GM18505 (cell line): ENCODE data around the gene CALN1.

ENCODE experiments used
- ATAC-seq: cut with Tn5 transposase; IDR thresholded peaks from one replicate; pipeline ENCODE4 v1.9.1; 2021; ENCODE audit not compliant: unreplicated experiment
- POLR2A ChIP-seq: IDR thresholded peaks from 4 replicates; pipeline ENCODE4 v1.6.1; 2011; ENCODE audit warnings: borderline replicate concordance; ENCODE audit not compliant: insufficient read depth, insufficient read length; ENCODE audit errors: extremely low read depth

Gene CALN1

GRCh38 chr7:71911051-71911450 lies 501.1 kb downstream of the CALN1 start:
- ATAC-seq = no peak
- no peak for TF ChIP-seq POLR2A

- TF ChIP-seq POLR2A = no peak
- no peak for ATAC-seq
Measured at GRCh38 chr7:71905821-71906220, 506.3 kb downstream of the CALN1 start.

DNA sequence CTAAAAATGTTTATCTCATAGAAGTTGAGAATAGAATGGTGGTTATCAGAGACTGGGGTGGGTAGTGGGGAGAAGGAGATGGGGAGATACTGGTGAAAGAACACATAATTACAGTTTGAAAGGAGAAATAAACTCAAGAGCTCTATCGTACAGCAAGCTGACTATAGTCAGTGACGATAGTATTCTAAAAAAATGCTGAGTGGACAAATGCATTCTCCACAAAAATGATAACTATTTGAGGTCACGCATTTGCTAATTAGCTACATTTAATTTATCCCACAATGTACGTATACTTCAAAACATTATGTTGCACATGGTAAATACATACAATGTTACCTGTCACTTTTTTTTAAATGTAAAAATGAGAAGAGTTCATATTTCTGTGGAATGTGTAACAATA lies 507.7 kb downstream of the CALN1 start:
- TF ChIP-seq POLR2A = no peak
- no peak for ATAC-seq

- no peak for ATAC-seq
- no peak for TF ChIP-seq POLR2A
Measured at GRCh38 chr7:71900556-71900955, 511.6 kb downstream of the CALN1 start.

- TF ChIP-seq POLR2A = no peak
- no peak for ATAC-seq
Measured at GRCh38 chr7:71896535-71896934, 515.6 kb downstream of the CALN1 start.

DNA sequence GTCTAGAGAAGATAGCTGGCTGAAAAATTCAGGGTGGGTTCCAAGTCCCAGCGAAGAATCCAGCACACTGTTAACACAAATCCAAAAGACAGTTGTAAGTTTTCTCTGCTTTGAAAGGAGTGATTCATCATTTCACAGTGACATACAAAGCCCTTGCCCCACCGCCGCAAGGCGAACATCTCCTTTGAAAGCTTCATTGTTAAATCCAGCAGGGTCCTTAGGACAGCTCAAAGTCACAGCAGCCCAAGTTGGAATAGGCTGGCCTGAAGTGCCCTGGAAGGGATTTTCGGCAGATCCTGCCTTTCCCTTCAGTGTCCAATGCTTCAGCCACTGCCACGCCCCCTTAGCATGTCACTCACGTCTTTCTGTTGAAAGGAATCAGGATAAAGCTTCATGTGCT lies 526.1 kb downstream of the CALN1 start:
- TF ChIP-seq POLR2A = no peak

GRCh38 chr7:71885487-71885886 lies 526.7 kb downstream of the CALN1 start:
- no peak for TF ChIP-seq POLR2A
- no peak for ATAC-seq

More for the DNA sequence above, 526.1 kb downstream of the CALN1 start:
- no peak for ATAC-seq

DNA sequence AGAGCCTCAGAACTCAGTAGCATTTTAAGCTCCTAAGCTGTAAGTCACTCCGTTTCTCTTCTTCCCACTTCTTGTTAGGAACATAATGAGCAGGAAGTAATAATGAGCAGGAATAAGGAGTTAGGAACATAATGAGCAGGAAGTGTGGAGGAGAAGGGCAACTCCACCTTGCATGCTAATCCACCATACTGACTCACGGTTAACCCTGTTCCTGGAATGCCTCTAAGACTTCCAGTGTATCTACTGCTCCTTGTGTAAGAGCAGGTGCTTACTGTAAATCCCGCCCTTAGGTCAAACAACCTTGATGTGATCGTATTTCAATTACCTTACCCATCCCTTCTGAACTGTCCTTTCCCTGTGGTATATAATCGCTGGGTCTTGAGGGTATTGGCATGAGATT lies 528.7 kb downstream of the CALN1 start:
- ATAC-seq = no peak
- TF ChIP-seq POLR2A = no peak

DNA sequence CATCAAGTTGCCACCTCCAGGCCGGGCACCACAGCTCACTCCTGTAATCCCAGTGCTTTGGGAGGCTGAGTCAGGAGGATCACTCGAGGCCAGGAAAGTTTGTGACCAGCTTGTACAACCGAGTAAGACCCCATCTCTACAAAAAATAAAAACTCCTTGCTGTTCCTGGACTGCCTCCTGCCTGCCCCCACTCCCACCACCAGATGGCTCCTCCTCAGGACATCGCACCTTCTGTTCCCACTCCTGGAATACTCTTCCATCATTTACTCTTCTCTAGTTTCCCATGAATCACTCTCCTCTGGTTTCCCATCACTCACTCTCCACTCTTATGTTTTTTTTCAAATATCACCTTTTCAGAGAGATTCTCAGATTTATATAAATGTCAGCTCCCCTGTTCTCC lies 540.7 kb downstream of the CALN1 start:
- ATAC-seq = no peak
- TF ChIP-seq POLR2A = no peak

DNA sequence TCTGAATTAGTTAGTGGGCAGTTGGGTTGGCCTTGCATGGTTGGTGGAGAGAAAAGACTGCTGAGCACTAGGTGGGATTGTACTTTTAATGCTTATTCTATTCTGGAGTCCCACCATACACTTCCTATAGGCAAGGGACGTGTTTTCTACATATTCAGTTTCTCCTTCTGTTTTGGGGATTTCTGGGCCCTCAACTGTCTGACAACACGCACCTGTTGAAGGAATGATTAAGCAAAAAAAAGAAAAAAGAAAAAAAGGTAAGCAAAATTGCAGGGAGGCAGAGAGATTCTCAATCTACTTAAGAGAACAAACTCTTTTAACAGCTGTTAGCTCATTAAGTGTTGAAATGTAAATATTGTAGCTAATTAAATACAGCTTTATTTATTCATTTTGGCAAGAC lies 541.3 kb downstream of the CALN1 start:
- no peak for TF ChIP-seq POLR2A
- no peak for ATAC-seq

DNA sequence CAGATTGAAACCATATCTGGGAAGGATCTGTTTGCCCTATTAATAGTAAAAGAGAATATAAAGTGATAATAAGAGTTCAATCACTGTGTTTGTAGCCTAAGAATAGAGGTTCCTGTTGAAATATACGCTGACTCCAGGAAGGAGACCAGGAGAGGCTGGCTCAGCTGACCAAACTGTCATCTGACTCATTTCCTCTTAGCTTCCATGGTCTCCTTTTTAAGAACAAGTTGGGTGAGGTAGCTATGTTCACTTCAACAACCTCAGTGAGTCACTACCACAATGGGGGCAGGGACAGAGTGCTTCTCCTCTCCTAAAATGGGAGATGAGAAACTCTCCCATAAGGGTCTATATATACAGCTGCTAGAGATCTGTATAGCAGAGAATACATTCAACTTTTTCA lies 543.3 kb downstream of the CALN1 start:
- no peak for TF ChIP-seq POLR2A
- ATAC-seq = no peak

- TF ChIP-seq POLR2A = no peak
- ATAC-seq = no peak
Measured at GRCh38 chr7:71867626-71868025, 544.5 kb downstream of the CALN1 start.

GRCh38 chr7:71865172-71865571 lies 547.0 kb downstream of the CALN1 start:
- ATAC-seq = no peak
- no peak for TF ChIP-seq POLR2A

DNA sequence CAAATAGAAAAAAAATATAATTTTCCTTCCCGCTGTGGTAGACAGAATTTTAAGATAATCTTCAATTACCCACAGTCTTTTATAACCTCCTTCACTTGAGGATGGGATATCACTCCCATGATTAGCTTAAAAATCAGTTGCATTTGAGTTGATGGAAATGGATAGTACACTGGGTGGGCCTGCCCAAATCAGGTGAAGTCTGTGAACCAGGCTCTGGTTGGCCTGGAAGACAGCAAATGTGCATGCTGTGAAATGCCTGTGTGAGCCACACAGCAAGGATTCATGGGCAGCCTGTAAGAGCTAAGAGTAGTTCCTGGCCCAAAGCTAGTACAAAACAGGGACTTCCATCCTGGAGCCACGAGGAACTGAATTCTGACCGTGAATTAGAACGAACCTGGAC lies 548.0 kb downstream of the CALN1 start:
- no peak for ATAC-seq
- no peak for TF ChIP-seq POLR2A

DNA sequence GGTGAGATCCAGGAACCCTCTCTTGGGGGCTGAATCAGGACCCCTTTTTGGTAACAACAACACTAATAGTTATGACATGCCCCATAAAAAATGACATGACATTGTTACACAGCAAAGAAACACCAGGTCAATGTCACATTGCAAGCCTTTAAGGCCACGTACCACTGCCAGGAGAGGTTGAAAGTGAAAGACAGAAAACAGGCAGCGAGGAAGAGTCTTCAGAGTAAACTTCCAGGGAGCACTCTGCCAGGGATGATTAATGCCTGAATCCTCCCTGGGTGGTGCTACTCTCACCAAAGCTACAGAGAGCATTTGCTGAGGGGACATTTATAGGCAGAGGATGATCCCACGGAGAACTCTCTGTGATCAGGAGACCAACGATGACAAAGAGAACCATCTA lies 551.6 kb downstream of the CALN1 start:
- ATAC-seq = no peak
- no peak for TF ChIP-seq POLR2A
